Cardiac fibroblast (primary cell): ENCODE measurements around the gene ITGA11.

ENCODE experiments used
- DNase-seq, 2 donors: peaks; one replicate each; pipeline versions ENCODE4 v3.0.0 to v3.0.0-alpha.2; 2010; ENCODE audit warnings: low read depth in 2 of 2
- H3K4me3 ChIP-seq, 2 donors: replicated peaks in 1 of 2; 1 replicate in 1 of 2; 2 replicates in 1 of 2; pipeline ENCODE4 v1.5.1; 2011; ENCODE audit warnings: low read depth in 2 of 2, low read length in 2 of 2, mild to moderate bottlenecking in 2 of 2, moderate library complexity in 1 of 2
- TF ChIP-seq, protein P1 (sequence below): IDR thresholded peaks from one replicate; pipeline ENCODE4 v1.5.1; 2011; ENCODE audit warnings: low read depth, mild to moderate bottlenecking, low read length, inconsistent platforms

The ITGA11 gene

DNA sequence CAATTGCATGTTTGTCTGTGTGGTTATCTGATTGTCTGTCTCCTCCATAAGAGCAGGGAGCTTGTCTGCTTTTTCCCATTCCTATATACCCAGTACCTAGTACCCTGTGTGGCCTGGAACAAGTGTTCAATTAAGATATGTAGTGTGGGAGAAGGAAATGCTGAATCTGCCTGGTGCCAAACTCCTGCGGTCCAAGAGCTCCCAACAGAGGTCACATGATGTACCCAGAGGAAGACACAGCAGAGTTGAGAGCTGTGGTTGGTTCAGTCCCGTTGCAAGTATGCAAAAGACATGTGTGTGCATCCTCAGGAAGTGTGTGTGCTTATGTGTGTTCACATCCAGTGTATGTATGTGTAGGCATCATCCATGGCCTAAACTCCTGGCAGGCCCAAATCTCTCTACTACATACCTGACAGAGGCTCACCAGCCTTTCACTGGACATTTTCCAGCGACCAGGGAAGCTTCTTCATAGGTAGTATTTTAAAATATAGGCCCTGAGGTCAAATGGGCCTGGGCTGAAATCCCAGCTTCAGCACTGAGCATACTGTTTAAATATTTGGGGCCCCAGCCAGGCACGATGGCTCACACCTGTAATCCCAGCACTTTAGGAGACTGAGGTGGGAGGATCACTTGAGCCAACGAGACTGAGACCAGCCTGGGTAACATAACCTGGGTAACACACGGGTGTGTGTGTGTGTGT lies 34.0 kb upstream of the ITGA11 start:
- peak in 1 of 2 donors; percentile 34 for DNase-seq
- no peak overlapping the region for H3K4me3 ChIP-seq
- TF ChIP-seq, protein P1, sequence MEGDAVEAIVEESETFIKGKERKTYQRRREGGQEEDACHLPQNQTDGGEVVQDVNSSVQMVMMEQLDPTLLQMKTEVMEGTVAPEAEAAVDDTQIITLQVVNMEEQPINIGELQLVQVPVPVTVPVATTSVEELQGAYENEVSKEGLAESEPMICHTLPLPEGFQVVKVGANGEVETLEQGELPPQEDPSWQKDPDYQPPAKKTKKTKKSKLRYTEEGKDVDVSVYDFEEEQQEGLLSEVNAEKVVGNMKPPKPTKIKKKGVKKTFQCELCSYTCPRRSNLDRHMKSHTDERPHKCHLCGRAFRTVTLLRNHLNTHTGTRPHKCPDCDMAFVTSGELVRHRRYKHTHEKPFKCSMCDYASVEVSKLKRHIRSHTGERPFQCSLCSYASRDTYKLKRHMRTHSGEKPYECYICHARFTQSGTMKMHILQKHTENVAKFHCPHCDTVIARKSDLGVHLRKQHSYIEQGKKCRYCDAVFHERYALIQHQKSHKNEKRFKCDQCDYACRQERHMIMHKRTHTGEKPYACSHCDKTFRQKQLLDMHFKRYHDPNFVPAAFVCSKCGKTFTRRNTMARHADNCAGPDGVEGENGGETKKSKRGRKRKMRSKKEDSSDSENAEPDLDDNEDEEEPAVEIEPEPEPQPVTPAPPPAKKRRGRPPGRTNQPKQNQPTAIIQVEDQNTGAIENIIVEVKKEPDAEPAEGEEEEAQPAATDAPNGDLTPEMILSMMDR, result no peak

DNA sequence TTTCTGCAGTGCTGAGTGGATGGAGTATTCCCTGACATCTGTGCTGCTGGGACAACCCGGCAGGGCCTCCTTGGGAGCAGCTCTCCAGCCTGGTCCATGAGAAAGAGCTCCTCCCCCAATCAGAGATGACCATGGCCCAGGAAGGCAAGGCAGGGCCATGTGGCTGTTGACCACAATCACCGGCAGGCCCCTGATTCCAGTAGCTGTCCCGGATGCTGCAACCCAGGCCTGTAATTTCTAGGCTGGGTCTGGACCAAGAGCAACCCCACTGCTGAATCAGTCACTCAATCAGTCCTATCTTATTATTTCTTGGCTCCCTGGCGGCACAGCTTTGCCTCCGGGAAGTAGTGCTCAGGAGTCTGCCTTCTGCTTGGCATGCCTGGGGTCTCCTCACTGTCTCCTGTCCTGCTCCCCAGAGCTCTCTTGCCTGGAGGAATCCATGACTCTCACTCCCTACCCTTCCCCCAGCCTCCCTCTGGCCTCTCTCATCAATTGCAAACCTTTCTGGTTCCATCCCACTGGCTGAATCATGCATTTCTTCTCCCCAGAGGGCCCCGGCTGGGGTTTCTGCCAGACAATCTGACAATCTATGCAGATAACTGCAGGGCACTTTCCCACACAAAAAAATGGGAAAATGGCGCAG lies 32.6 kb upstream of the ITGA11 start:
- TF ChIP-seq, protein P1, result no peak
- DNase-seq, result peak; percentile 57 to 78
- no peak overlapping the region for H3K4me3 ChIP-seq

DNA sequence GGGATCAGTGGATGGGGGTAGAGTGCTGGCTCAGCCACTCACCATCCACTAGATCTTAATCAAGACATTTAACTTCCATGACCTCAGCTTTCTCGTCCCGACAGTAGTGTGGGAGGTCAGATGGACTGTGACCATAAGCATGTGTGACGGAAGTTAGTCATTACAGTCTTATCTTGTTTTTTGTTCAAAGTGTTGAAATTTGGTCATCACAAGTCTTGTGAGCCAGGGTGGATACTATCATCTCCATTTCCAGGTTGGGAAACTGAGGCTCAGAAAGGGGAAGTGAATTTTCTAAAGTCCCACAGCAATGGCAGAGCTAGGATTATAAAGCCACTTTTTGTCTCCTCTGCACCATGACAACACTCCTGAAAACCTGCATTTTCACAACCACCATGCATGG lies 32.0 kb upstream of the ITGA11 start:
- H3K4me3 ChIP-seq, result no peak overlapping the region
- peak; percentile 16 to 38 for DNase-seq
- TF ChIP-seq, protein P1, result no peak

DNA sequence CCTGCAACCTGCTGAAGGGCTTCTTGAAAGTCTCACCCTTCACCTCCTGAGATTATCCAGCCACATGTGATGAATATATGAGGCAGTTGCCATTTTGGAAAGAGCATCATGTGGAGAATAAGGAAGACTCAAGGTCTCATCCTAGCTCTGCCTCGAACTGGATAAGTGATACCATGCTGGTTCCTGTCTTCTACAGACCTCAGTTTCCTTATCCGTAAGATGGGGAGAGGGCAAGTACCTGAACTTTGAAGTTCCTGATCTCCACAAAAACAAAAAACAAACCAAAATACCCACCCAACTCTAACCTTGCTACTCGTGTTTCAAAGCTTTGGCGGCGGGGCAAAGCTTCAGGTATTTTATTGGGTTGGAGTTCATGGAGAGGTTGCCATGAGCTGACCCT lies 31.5 kb upstream of the ITGA11 start:
- TF ChIP-seq, protein P1, result no peak
- no peak overlapping the region for H3K4me3 ChIP-seq
- no peak for DNase-seq

DNA sequence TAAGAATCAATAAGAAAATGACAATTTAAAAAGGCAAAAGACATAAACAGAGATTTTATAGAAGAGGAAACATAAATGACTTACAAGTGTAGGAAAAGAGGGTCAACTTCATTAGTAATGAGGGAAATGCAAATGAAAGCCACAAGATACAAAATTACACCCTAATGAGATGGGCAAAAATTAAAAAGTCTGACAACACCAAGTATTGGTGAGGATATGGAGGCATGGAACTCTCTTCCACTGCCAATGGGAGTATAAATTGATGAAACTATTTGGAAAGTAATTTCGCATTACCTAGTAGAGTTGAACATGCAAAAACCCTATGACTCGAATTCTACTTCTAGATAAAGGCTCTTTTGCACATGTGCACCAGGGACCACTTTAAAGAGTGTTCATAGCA lies 28.2 kb upstream of the ITGA11 start:
- TF ChIP-seq, protein P1, result no peak
- DNase-seq, result no peak
- H3K4me3 ChIP-seq, result no peak overlapping the region

DNA sequence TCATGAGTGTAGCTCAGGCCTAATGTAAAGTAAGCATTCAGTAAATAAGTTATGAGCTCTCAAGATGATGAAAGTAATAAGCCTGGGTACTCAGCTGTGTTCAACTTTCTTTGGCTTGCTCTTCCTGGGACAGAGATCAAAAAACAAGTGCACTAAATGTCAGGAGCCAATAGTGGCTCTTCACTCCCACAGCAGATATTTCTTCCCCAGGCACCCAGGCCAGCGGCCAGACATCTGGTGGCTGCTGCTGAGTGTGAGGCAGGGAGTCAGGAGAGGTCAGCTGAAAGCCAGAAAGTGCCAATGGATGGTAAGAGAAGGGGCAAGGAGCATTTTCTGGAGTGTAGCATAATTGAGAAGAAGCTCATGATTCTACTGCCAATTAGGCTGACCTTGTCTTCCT lies 18.2 kb upstream of the ITGA11 start:
- TF ChIP-seq, protein P1, result no peak
- DNase-seq, result no peak
- H3K4me3 ChIP-seq, result no peak overlapping the region
